ENCODE data around the gene HOXB8. TPM values are rescaled to one million over a fixed set of nuclear protein-coding genes. Genes with fewer than 3 reads are reported as not detected.

Gene HOXB8
- total and polyA plus RNA-seq, 2 experiments from 2014 or later, result 0.31 to 0.57 TPM

- peak; percentile 26 for TF ChIP-seq EZH2phosphoT487 (IDR thresholded peaks at IDR 0.05; ENCODE audit: low read depth, severe bottlenecking, unreplicated experiment)
- peak; percentile 34 for TF ChIP-seq EZH2 (IDR thresholded peaks at IDR 0.05; ENCODE audit: borderline replicate concordance)
- TF ChIP-seq, protein P1, sequence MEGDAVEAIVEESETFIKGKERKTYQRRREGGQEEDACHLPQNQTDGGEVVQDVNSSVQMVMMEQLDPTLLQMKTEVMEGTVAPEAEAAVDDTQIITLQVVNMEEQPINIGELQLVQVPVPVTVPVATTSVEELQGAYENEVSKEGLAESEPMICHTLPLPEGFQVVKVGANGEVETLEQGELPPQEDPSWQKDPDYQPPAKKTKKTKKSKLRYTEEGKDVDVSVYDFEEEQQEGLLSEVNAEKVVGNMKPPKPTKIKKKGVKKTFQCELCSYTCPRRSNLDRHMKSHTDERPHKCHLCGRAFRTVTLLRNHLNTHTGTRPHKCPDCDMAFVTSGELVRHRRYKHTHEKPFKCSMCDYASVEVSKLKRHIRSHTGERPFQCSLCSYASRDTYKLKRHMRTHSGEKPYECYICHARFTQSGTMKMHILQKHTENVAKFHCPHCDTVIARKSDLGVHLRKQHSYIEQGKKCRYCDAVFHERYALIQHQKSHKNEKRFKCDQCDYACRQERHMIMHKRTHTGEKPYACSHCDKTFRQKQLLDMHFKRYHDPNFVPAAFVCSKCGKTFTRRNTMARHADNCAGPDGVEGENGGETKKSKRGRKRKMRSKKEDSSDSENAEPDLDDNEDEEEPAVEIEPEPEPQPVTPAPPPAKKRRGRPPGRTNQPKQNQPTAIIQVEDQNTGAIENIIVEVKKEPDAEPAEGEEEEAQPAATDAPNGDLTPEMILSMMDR (IDR thresholded peaks at IDR 0.05; ENCODE audit: poor library complexity), result no peak
- no peaks in the 10 kb centered on the region for H4K20me1 ChIP-seq (ENCODE audit: insufficient read depth, poor library complexity, severe bottlenecking)
- no peaks in the 10 kb centered on the region for H3K9me2 ChIP-seq (replicated peaks; ENCODE audit: insufficient read depth)
- H3K4me2 ChIP-seq, result peak overlapping the region; percentile 92
- no peak overlapping the region for H3K4me3 ChIP-seq
- H3K27me3 ChIP-seq, result peaks cover 94% of the 10 kb centered on the region
- 17% methylated on average over 13 of the region's 14 CpGs for WGBS (ENCODE audit: low lambda C conversion rate, missing lambda C conversion rate)
- no peaks in the 10 kb centered on the region for H3K9me3 ChIP-seq (ENCODE audit: low read depth)
- H2AFZ ChIP-seq, result no peak overlapping the region
- H3K4me1 ChIP-seq (ENCODE audit: insufficient read depth), result no peaks in the 10 kb centered on the region
- H3K36me3 ChIP-seq (replicated peaks; ENCODE audit: insufficient read depth, low read depth), result no peaks in the 10 kb centered on the region
- DNase-seq (ENCODE audit: low spot score), result no peak
- peak overlapping the region; percentile 57 for H3K27ac ChIP-seq
- no peaks in the 10 kb centered on the region for H3K79me2 ChIP-seq
Observed at GRCh38 chr17:48592577-48592976, 22.5 kb downstream of the HOXB8 start.

GRCh38 chr17:48592057-48592514, 23.0 kb downstream of the HOXB8 start:
- Histone ChIP-seq H3K79me2 (peaks cover 3% of the 10 kb centered on the region), H2AFZ (no peak overlapping the region), H3K27me3 (peaks cover 94% of the 10 kb centered on the region), H3K27ac (no peak overlapping the region), H3K4me2 (peak overlapping the region; percentile 92), H3K9me2 (replicated peaks; ENCODE audit: insufficient read depth) (no peaks in the 10 kb centered on the region), H3K4me3 (no peak overlapping the region), H3K4me1 (ENCODE audit: insufficient read depth) (no peaks in the 10 kb centered on the region), H3K9me3 (ENCODE audit: low read depth) (no peaks in the 10 kb centered on the region), H3K36me3 (replicated peaks; ENCODE audit: insufficient read depth, low read depth) (no peaks in the 10 kb centered on the region), H4K20me1 (ENCODE audit: insufficient read depth, poor library complexity, severe bottlenecking) (no peaks in the 10 kb centered on the region)
- WGBS (ENCODE audit: low lambda C conversion rate, missing lambda C conversion rate), result 16% methylated on average over 32 of the region's 33 CpGs
- no peak for DNase-seq (ENCODE audit: low spot score)
- TF ChIP-seq, protein P1 (IDR thresholded peaks at IDR 0.05; ENCODE audit: poor library complexity), result no peak
- TF ChIP-seq EZH2 (IDR thresholded peaks at IDR 0.05; ENCODE audit: borderline replicate concordance), result peak; percentile 1

DNA sequence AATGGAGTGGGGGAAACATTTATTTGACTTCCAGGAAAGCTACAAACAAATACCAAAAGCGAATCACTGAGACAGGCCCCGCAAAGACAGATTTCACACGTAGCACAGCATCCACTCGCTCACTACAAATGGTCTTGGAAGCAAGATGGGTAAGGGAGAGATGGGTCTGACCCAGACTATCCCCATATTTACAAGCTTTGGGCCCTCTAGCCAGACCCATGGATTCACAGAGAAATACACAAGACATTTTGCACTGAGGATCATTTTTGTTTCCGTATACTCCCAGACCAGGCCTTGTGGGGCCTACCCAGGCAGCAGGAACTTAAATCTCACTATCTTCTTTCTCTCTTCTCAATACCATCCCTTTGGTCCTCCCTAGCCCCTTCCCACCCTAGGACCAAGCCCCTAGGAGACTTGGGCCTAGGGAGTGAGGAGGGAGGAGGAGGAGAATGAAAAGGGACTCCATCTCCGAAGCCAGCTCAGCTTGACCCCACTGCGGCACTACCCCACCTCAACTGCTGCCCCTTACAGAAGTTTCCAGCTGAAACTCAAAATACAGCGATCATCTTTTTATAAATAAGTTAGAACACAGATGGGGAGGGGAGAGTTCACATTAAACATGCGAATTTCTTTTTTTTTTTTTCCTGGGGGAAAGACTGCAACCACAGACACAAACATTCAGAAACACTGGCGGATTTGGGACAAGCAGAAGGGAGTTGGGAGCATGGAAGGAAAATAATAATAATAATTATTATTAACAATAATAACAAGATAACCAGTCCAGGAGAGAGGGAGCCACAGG, 23.6 kb downstream of the HOXB8 start:
- Histone ChIP-seq H3K4me3 (no peak overlapping the region), H3K27me3 (peaks cover 94% of the 10 kb centered on the region), H3K4me2 (peak overlapping the region; percentile 92), H3K4me1 (ENCODE audit: insufficient read depth) (no peaks in the 10 kb centered on the region), H4K20me1 (ENCODE audit: insufficient read depth, poor library complexity, severe bottlenecking) (no peaks in the 10 kb centered on the region), H2AFZ (no peak overlapping the region), H3K27ac (peak overlapping the region; percentile 37), H3K36me3 (replicated peaks; ENCODE audit: insufficient read depth, low read depth) (no peaks in the 10 kb centered on the region), H3K9me3 (ENCODE audit: low read depth) (no peaks in the 10 kb centered on the region), H3K9me2 (replicated peaks; ENCODE audit: insufficient read depth) (no peaks in the 10 kb centered on the region), H3K79me2 (peaks cover 9% of the 10 kb centered on the region)
- WGBS (ENCODE audit: low lambda C conversion rate, missing lambda C conversion rate), result 83% methylated on average over 10 of the region's 10 CpGs
- no peak for TF ChIP-seq EZH2 (IDR thresholded peaks at IDR 0.05; ENCODE audit: borderline replicate concordance)
- TF ChIP-seq, protein P1 (IDR thresholded peaks at IDR 0.05; ENCODE audit: poor library complexity), result no peak
- no peak for TF ChIP-seq EZH2phosphoT487 (IDR thresholded peaks at IDR 0.05; ENCODE audit: low read depth, severe bottlenecking, unreplicated experiment)
- no peak for DNase-seq (ENCODE audit: low spot score)

Data from hepatocyte (in vitro differentiated cells).